GM23338 (cell line): ENCODE measurements around the gene TPK1. TPM values are rescaled to one million over a fixed set of nuclear protein-coding genes. Genes with fewer than 3 reads are reported as not detected.

Experiments used
- ATAC-seq: fragments of 200-7000 bp; cut with Tn5 transposase; 3 replicates; pipeline ENCODE4 v1.9.1; 2020
- DNase-seq: peaks from one replicate; pipeline ENCODE4 v3.0.0-alpha.2; 2015; ENCODE audit warnings: low spot score
- H2AFZ ChIP-seq: fragments of 200-600 bp; sonication (generic); 2 replicates; pipeline ENCODE4 v1.8.0; 2016; ENCODE audit warnings: antibody characterized with exemption, mild to moderate bottlenecking, moderate library complexity
- H3F3A ChIP-seq: fragments of 200-600 bp; sonication (generic); replicated peaks from 2 replicates; pipeline ENCODE4 v1.8.0; 2017; ENCODE audit warnings: antibody characterized with exemption, mixed run types, low read depth
- H3K27ac ChIP-seq: fragments of 200-600 bp; sonication (generic); 2 replicates; pipeline ENCODE4 v1.6.1; 2016; ENCODE audit warnings: low read depth
- H3K27me3 ChIP-seq: fragments of 200-600 bp; sonication (generic); 2 replicates; pipeline ENCODE4 v1.8.0; 2016; ENCODE audit warnings: mild to moderate bottlenecking, mixed run types, moderate library complexity; ENCODE audit not compliant: insufficient read depth
- H3K36me3 ChIP-seq: fragments of 200-600 bp; sonication (generic); 2 replicates; pipeline ENCODE4 v1.8.0; 2016; ENCODE audit warnings: mild to moderate bottlenecking; ENCODE audit not compliant: insufficient read depth
- H3K4me1 ChIP-seq: fragments of 200-600 bp; sonication (generic); 2 replicates; pipeline ENCODE4 v1.8.0; 2016; ENCODE audit warnings: mild to moderate bottlenecking, moderate library complexity; ENCODE audit not compliant: insufficient read depth
- H3K4me2 ChIP-seq: fragments of 200-600 bp; sonication (generic); 2 replicates; pipeline ENCODE4 v1.7.1; 2017; ENCODE audit warnings: mixed run types
- H3K4me3 ChIP-seq: fragments of 200-600 bp; sonication (generic); 2 replicates; pipeline ENCODE4 v1.6.1; 2016; ENCODE audit warnings: mixed run types
- H3K79me2 ChIP-seq: fragments of 200-600 bp; sonication (generic); replicated peaks from 2 replicates; pipeline ENCODE4 v1.8.0; 2017; ENCODE audit warnings: mild to moderate bottlenecking; ENCODE audit not compliant: insufficient read depth
- H3K9me2 ChIP-seq: fragments of 200-600 bp; sonication (generic); 2 replicates; pipeline ENCODE4 v1.8.0; 2017; ENCODE audit not compliant: insufficient read depth
- H4K20me1 ChIP-seq: fragments of 200-600 bp; sonication (generic); replicated peaks from 2 replicates; pipeline ENCODE4 v1.8.0; 2017; ENCODE audit warnings: mild to moderate bottlenecking; ENCODE audit not compliant: insufficient read depth
- H3K27ac Mint-ChIP-seq: 2 replicates; pipeline ENCODE4 v1.8.0; 2020; ENCODE audit warnings: inconsistent platforms, mild to moderate bottlenecking, moderate library complexity, mixed read lengths
- H3K27me3 Mint-ChIP-seq: 3 replicates; pipeline ENCODE4 v1.8.0; 2022; ENCODE audit warnings: low read depth, mild to moderate bottlenecking, moderate library complexity, mixed read lengths, inconsistent platforms; ENCODE audit not compliant: insufficient read depth, poor library complexity
- H3K36me3 Mint-ChIP-seq: 3 replicates; pipeline ENCODE4 v1.8.0; 2021; ENCODE audit warnings: low read depth, mild to moderate bottlenecking, inconsistent platforms, moderate library complexity, mixed read lengths
- H3K4me1 Mint-ChIP-seq: 3 replicates; pipeline ENCODE4 v1.8.0; 2020; ENCODE audit warnings: mild to moderate bottlenecking, inconsistent platforms, mixed read lengths
- H3K4me3 Mint-ChIP-seq: 3 replicates; pipeline ENCODE4 v1.8.0; 2021; ENCODE audit warnings: moderate library complexity, mild to moderate bottlenecking, inconsistent platforms, mixed read lengths
- H3K9me3 Mint-ChIP-seq: 3 replicates; pipeline ENCODE4 v1.8.0; 2020; ENCODE audit warnings: moderate library complexity, mild to moderate bottlenecking, inconsistent platforms, mixed read lengths
- CREB1 ChIP-seq: fragments of 250-450 bp; sonication (Bioruptor Pico); IDR thresholded peaks from 2 replicates; pipeline ENCODE4 v1.5.0; 2020; ENCODE audit warnings: low read depth, mild to moderate bottlenecking, moderate library complexity
- EZH2 ChIP-seq: fragments of 200-600 bp; sonication (generic); IDR thresholded peaks from one replicate; pipeline ENCODE4 v1.8.0; 2017; ENCODE audit warnings: antibody characterized with exemption, mild to moderate bottlenecking, low read depth; ENCODE audit not compliant: unreplicated experiment
- EZH2phosphoT487 ChIP-seq: fragments of 200-600 bp; sonication (generic); IDR thresholded peaks from one replicate; pipeline ENCODE4 v1.8.1; 2018; ENCODE audit warnings: antibody characterized with exemption; ENCODE audit not compliant: unreplicated experiment
- JUNB ChIP-seq: IDR thresholded peaks from one replicate; pipeline ENCODE4 v1.6.1; 2016; ENCODE audit warnings: antibody characterized with exemption; ENCODE audit not compliant: unreplicated experiment
- NANOG ChIP-seq: IDR thresholded peaks from 2 replicates; pipeline ENCODE4 v1.6.1; 2016; ENCODE audit warnings: antibody characterized with exemption, borderline replicate concordance
- POLR2AphosphoS5 ChIP-seq: IDR thresholded peaks from 2 replicates; pipeline ENCODE4 v1.6.1; 2016; ENCODE audit warnings: antibody characterized with exemption, low read depth
- ZNF114 ChIP-seq: fragments of 250-450 bp; sonication (Bioruptor Pico); IDR thresholded peaks from 2 replicates; pipeline ENCODE4 v1.5.0; 2020; ENCODE audit warnings: mild to moderate bottlenecking, moderate library complexity
- ZNF331 ChIP-seq: fragments of 250-450 bp; sonication (Bioruptor Pico); IDR thresholded peaks from 2 replicates; pipeline ENCODE4 v1.5.0; 2020; ENCODE audit warnings: low read depth, mild to moderate bottlenecking, moderate library complexity
- polyA plus RNA-seq: library from polyadenylated mRNA; unstranded; fragments of >200 nt; fragmentation: Nextera tagmentation; extraction: Ambion mirVana; gene quantifications from 2 replicates; pipeline ENCODE4 v1.2.1, GENCODE V29; 2016
- total RNA-seq: library from RNA; depleted of rRNA; stranded (reverse); fragments of >200 nt; shearing (Covaris generic); gene quantifications from 2 replicates; pipeline ENCODE4 v1.2.3, GENCODE V29; 2014
- TF ChIP-seq, protein P1 (sequence below), 2 experiments: fragments of 200-600 bp in 1 of 2; sonication (generic) in 1 of 2; conservative IDR thresholded peaks; 2 replicates each; pipeline versions ENCODE4 v1.5.1 to v1.6.1; 2016 to 2017; ENCODE audit warnings: antibody characterized with exemption in 2 of 2, low read depth in 2 of 2, mild to moderate bottlenecking in 2 of 2, moderate library complexity in 1 of 2
- TF ChIP-seq, protein P2 (sequence below): IDR thresholded peaks from 2 replicates; pipeline ENCODE4 v1.6.1; 2016; ENCODE audit warnings: antibody characterized with exemption
- TF ChIP-seq, protein P3 (sequence below): IDR thresholded peaks from one replicate; pipeline ENCODE4 v1.6.1; 2018; ENCODE audit warnings: antibody characterized with exemption; ENCODE audit not compliant: unreplicated experiment

TPK1 gene
- total and polyA plus RNA-seq, 2 experiments from 2014 or later, result 2.6 to 2.9 TPM

DNA sequence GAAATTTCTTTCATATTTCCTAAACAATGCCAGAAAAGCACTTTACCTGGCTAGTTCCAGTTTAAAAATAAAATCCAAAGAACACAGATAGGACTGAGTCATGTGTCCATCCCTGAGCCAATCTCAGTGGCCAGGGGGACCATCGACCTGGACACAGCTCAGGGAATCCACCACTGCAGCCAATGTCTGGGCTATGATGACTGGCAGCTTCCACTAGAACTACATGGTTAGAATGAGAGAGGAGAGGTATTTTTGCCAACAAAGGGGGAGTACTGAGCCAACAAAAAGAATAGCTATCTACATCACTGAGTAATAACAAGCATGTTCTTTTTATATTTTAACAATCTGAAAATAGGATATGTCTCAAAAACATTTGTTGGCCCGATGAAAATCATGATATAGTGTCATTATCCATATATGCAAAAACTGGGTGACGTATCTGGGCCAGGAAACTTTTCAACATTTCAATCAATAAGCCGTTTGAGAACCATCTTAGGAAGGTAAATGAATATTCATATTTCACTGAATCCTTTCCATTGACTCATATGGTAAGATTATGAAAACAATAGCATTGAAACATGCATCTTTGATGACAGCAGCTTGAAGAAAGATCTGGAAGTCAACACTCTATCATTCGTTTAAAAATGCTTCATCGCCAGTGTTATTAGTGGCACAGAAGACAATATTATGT lies 104.0 kb downstream of the TPK1 start:
- H3K4me3 ChIP-seq, result no peak overlapping the region
- Mint-ChIP-seq H3K36me3 (peaks cover 8% of the 10 kb centered on the region; the same call in 2 of the 3 replicates), H3K27me3 (no peaks in the 10 kb centered on the region), H3K4me1 (no peaks in the 10 kb centered on the region), H3K9me3 (peaks cover 8% of the 10 kb centered on the region), H3K27ac (no peak overlapping the region), H3K4me3 (no peak overlapping the region)
- ATAC-seq (no peak), DNase-seq (no peak)
- H3K4me2 ChIP-seq, result no peak overlapping the region
- no peaks in the 10 kb centered on the region for H3F3A ChIP-seq
- H3K36me3 ChIP-seq, result no peaks in the 10 kb centered on the region
- H3K9me2 ChIP-seq, result no peaks in the 10 kb centered on the region
- H3K79me2 ChIP-seq, result no peaks in the 10 kb centered on the region
- H3K27ac ChIP-seq, result no peak overlapping the region
- H4K20me1 ChIP-seq, result no peaks in the 10 kb centered on the region
- no peaks in the 10 kb centered on the region for H3K27me3 ChIP-seq
- no peak for TF ChIP-seq JUNB
- no peak for TF ChIP-seq ZNF331 (CRISPR knock-in tag)
- TF ChIP-seq, protein P1, sequence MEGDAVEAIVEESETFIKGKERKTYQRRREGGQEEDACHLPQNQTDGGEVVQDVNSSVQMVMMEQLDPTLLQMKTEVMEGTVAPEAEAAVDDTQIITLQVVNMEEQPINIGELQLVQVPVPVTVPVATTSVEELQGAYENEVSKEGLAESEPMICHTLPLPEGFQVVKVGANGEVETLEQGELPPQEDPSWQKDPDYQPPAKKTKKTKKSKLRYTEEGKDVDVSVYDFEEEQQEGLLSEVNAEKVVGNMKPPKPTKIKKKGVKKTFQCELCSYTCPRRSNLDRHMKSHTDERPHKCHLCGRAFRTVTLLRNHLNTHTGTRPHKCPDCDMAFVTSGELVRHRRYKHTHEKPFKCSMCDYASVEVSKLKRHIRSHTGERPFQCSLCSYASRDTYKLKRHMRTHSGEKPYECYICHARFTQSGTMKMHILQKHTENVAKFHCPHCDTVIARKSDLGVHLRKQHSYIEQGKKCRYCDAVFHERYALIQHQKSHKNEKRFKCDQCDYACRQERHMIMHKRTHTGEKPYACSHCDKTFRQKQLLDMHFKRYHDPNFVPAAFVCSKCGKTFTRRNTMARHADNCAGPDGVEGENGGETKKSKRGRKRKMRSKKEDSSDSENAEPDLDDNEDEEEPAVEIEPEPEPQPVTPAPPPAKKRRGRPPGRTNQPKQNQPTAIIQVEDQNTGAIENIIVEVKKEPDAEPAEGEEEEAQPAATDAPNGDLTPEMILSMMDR (conservative IDR thresholded peaks at IDR 0.05; ENCODE audit: low read depth in 2 of 2), result no peak
- H2AFZ ChIP-seq, result no peak overlapping the region
- H3K4me1 ChIP-seq, result no peaks in the 10 kb centered on the region

DNA sequence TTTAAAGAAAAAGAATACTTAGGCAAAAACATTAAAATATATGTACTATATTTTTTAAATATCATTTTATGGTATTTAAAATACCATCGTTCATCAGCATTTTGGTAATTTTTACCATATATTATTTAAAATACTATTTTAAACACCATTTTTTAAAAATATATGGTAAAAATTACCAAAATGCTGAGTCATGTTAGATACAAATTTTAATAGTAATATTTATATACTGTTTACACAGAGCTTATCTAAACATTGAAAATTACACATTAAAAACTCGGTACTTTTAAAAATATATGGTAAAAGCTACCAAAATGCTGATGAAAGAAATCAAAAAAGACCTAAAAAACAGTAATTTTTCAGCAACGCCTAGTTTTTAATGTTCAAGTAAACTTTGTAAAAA lies 105.6 kb downstream of the TPK1 start:
- Histone ChIP-seq H3K27me3 (no peaks in the 10 kb centered on the region), H3K4me3 (no peak overlapping the region), H3K36me3 (no peaks in the 10 kb centered on the region), H3K79me2 (no peaks in the 10 kb centered on the region), H3K4me2 (no peak overlapping the region), H2AFZ (no peak overlapping the region), H3K9me2 (no peaks in the 10 kb centered on the region), H3K4me1 (no peaks in the 10 kb centered on the region), H3F3A (no peaks in the 10 kb centered on the region), H3K27ac (no peak overlapping the region), H4K20me1 (no peaks in the 10 kb centered on the region)
- Mint-ChIP-seq H3K36me3 (peaks cover 8% of the 10 kb centered on the region; the same call in 2 of the 3 replicates), H3K4me3 (no peak overlapping the region), H3K27me3 (no peaks in the 10 kb centered on the region), H3K9me3 (peaks cover 8% of the 10 kb centered on the region), H3K4me1 (no peaks in the 10 kb centered on the region), H3K27ac (no peak overlapping the region)
- DNase-seq (no peak), ATAC-seq (no peak)
- no peak for TF ChIP-seq CREB1 (CRISPR knock-in tag)
- TF ChIP-seq, protein P2, sequence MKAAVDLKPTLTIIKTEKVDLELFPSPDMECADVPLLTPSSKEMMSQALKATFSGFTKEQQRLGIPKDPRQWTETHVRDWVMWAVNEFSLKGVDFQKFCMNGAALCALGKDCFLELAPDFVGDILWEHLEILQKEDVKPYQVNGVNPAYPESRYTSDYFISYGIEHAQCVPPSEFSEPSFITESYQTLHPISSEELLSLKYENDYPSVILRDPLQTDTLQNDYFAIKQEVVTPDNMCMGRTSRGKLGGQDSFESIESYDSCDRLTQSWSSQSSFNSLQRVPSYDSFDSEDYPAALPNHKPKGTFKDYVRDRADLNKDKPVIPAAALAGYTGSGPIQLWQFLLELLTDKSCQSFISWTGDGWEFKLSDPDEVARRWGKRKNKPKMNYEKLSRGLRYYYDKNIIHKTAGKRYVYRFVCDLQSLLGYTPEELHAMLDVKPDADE, result no peak
- no peak for TF ChIP-seq ZNF331 (CRISPR knock-in tag)
- TF ChIP-seq, protein P3, sequence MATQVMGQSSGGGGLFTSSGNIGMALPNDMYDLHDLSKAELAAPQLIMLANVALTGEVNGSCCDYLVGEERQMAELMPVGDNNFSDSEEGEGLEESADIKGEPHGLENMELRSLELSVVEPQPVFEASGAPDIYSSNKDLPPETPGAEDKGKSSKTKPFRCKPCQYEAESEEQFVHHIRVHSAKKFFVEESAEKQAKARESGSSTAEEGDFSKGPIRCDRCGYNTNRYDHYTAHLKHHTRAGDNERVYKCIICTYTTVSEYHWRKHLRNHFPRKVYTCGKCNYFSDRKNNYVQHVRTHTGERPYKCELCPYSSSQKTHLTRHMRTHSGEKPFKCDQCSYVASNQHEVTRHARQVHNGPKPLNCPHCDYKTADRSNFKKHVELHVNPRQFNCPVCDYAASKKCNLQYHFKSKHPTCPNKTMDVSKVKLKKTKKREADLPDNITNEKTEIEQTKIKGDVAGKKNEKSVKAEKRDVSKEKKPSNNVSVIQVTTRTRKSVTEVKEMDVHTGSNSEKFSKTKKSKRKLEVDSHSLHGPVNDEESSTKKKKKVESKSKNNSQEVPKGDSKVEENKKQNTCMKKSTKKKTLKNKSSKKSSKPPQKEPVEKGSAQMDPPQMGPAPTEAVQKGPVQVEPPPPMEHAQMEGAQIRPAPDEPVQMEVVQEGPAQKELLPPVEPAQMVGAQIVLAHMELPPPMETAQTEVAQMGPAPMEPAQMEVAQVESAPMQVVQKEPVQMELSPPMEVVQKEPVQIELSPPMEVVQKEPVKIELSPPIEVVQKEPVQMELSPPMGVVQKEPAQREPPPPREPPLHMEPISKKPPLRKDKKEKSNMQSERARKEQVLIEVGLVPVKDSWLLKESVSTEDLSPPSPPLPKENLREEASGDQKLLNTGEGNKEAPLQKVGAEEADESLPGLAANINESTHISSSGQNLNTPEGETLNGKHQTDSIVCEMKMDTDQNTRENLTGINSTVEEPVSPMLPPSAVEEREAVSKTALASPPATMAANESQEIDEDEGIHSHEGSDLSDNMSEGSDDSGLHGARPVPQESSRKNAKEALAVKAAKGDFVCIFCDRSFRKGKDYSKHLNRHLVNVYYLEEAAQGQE, result no peak
- no peak for TF ChIP-seq POLR2AphosphoS5
- TF ChIP-seq, protein P1 (conservative IDR thresholded peaks at IDR 0.05; ENCODE audit: low read depth in 2 of 2), result no peak
- TF ChIP-seq ZNF114 (CRISPR knock-in tag), result no peak
- TF ChIP-seq NANOG, result no peak
- no peak for TF ChIP-seq EZH2
- TF ChIP-seq EZH2phosphoT487, result no peak
- TF ChIP-seq JUNB, result no peak
